IMR-90 (cell line): ENCODE data around the gene SYNE1. TPM values are rescaled to one million over a fixed set of nuclear protein-coding genes. Genes with fewer than 3 reads are reported as not detected.

Experiments used
- ATAC-seq: fragments of 200-7000 bp; cut with Tn5 transposase; 2 replicates; pipeline ENCODE4 v1.9.1; 2020; ENCODE audit warnings: low read depth, mild to moderate bottlenecking, moderate library complexity
- BruUV-seq: library from RNA; stranded (reverse); fragments of 400-500 nt; replicated peaks from 2 replicates; lab custom pipeline; 2021; lab: Mats Ljungman, UMichigan
- CTCF ChIA-PET: fragments of 300-600 bp; formaldehyde crosslinking; extraction: SDS; loops from one replicate; lab custom pipeline; 2021; ENCODE audit warnings: antibody characterized with exemption; lab: Yijun Ruan, JAX
- POLR2A ChIA-PET: fragments of 300-600 bp; sonication (Branson Sonifier 250); formaldehyde crosslinking; loops from one replicate; lab custom pipeline; 2022; ENCODE audit warnings: antibody characterized with exemption; ENCODE audit not compliant: unreplicated experiment; lab: Charles Lee
- DNase-seq: peaks from one replicate; pipeline ENCODE4 v3.0.0; 2013
- H2AFZ ChIP-seq: replicated peaks from 2 replicates; pipeline ENCODE3; 2013; ENCODE audit warnings: low read length, mild to moderate bottlenecking; ENCODE audit not compliant: poor library complexity
- H2AK5ac ChIP-seq: 2 replicates; pipeline ENCODE4 v1.6.1; 2013; ENCODE audit warnings: low read depth, low read length, inconsistent platforms
- H2AK9ac ChIP-seq: replicated peaks from 2 replicates; pipeline ENCODE3; 2013; ENCODE audit warnings: mild to moderate bottlenecking, low read depth, low read length, moderate library complexity; ENCODE audit not compliant: poor library complexity
- H2BK120ac ChIP-seq: 2 replicates; pipeline ENCODE4 v1.6.1; 2013; ENCODE audit warnings: low read depth, low read length, inconsistent platforms
- H2BK15ac ChIP-seq: 3 replicates; pipeline ENCODE4 v1.6.1; 2013; ENCODE audit warnings: low read depth, low read length, inconsistent platforms
- H2BK20ac ChIP-seq: 2 replicates; pipeline ENCODE4 v1.6.1; 2013; ENCODE audit warnings: low read depth, mild to moderate bottlenecking, inconsistent platforms, low read length, moderate library complexity
- H2BK5ac ChIP-seq: 2 replicates; pipeline ENCODE4 v1.6.1; 2013; ENCODE audit warnings: mild to moderate bottlenecking, low read depth, low read length, inconsistent platforms; ENCODE audit not compliant: poor library complexity, severe bottlenecking
- H3K14ac ChIP-seq: replicated peaks from 2 replicates; pipeline ENCODE4 v1.6.1; 2013; ENCODE audit warnings: low read depth, low read length, inconsistent platforms
- H3K18ac ChIP-seq: 2 replicates; pipeline ENCODE4 v1.6.1; 2013; ENCODE audit warnings: low read depth, low read length, control low read depth
- H3K23ac ChIP-seq: 2 replicates; pipeline ENCODE4 v1.6.1; 2013; ENCODE audit warnings: low read depth, low read length, inconsistent platforms
- H3K27ac ChIP-seq: 2 replicates; pipeline ENCODE4 v1.5.1; 2013; ENCODE audit warnings: mild to moderate bottlenecking, control low read depth, low read length; ENCODE audit not compliant: insufficient read depth
- H3K27me3 ChIP-seq: 2 replicates; pipeline ENCODE4 v1.6.1; 2013; ENCODE audit warnings: low read length; ENCODE audit not compliant: control insufficient read depth, insufficient read depth
- H3K36me3 ChIP-seq: 2 replicates; pipeline ENCODE4 v1.6.1; 2013; ENCODE audit warnings: low read length, mixed read lengths; ENCODE audit not compliant: control insufficient read depth, insufficient read depth
- H3K4ac ChIP-seq: 2 replicates; pipeline ENCODE4 v1.6.1; 2013; ENCODE audit warnings: low read depth, low read length, inconsistent platforms
- H3K4me1 ChIP-seq: 2 replicates; pipeline ENCODE4 v1.6.1; 2013; ENCODE audit warnings: low read length, mixed read lengths; ENCODE audit not compliant: control insufficient read depth, insufficient read depth
- H3K4me2 ChIP-seq: 2 replicates; pipeline ENCODE4 v1.6.1; 2013; ENCODE audit warnings: low read depth, mild to moderate bottlenecking, control low read depth, low read length, moderate library complexity
- H3K4me3 ChIP-seq: 2 replicates; pipeline ENCODE4 v1.5.1; 2013; ENCODE audit warnings: low read depth, mild to moderate bottlenecking, control low read depth, low read length, moderate library complexity; ENCODE audit not compliant: insufficient read depth
- H3K56ac ChIP-seq: 2 replicates; pipeline ENCODE4 v1.6.1; 2013; ENCODE audit warnings: low read length, inconsistent platforms; ENCODE audit not compliant: insufficient read depth; ENCODE audit errors: extremely low read depth
- H3K79me1 ChIP-seq, 2 experiments: 2 replicates each; pipeline ENCODE4 v1.6.1; 2013; ENCODE audit warnings: low read length in 2 of 2, inconsistent platforms in 1 of 2, low read depth in 1 of 2
- H3K9ac ChIP-seq: 2 replicates; pipeline ENCODE4 v1.6.1; 2013; ENCODE audit warnings: low read depth, low read length, control low read depth
- H3K9me1 ChIP-seq: 2 replicates; pipeline ENCODE4 v1.6.1; 2013; ENCODE audit warnings: low read length, inconsistent platforms; ENCODE audit not compliant: insufficient read depth
- H3K9me3 ChIP-seq: 2 replicates; pipeline ENCODE4 v1.6.1; 2013; ENCODE audit warnings: low read length; ENCODE audit not compliant: control insufficient read depth, insufficient read depth
- H4K20me1 ChIP-seq: 2 replicates; pipeline ENCODE4 v1.6.1; 2013; ENCODE audit warnings: low read length, inconsistent platforms; ENCODE audit not compliant: insufficient read depth
- H4K5ac ChIP-seq: 2 replicates; pipeline ENCODE4 v1.6.1; 2013; ENCODE audit warnings: mild to moderate bottlenecking, low read depth, low read length, control low read depth
- H4K8ac ChIP-seq, 2 experiments: 2 replicates each; pipeline ENCODE4 v1.6.1; 2013; ENCODE audit warnings: low read depth in 2 of 2, low read length in 2 of 2, control low read depth in 1 of 2, inconsistent platforms in 1 of 2
- H4K91ac ChIP-seq: 2 replicates; pipeline ENCODE4 v1.6.1; 2013; ENCODE audit warnings: low read depth, low read length, inconsistent platforms; ENCODE audit not compliant: insufficient read depth
- BHLHE40 ChIP-seq: fragments of 150-350 bp; IDR thresholded peaks from 2 replicates; pipeline ENCODE4 v1.6.1; 2016; ENCODE audit warnings: mild to moderate bottlenecking, low read depth, low read length
- CEBPB ChIP-seq: IDR thresholded peaks from 2 replicates; pipeline ENCODE4 v1.6.1; 2012; ENCODE audit warnings: low read depth, low read length, improper control_type of control experiment
- CHD1 ChIP-seq: IDR thresholded peaks from 2 replicates; pipeline ENCODE4 v1.6.1; 2012; ENCODE audit warnings: low read depth, low read length, improper control_type of control experiment
- CTCF ChIP-seq: conservative IDR thresholded peaks from 2 replicates; pipeline ENCODE4 v1.5.1; 2012; ENCODE audit warnings: mild to moderate bottlenecking, low read depth, low read length, improper control_type of control experiment
- FOS ChIP-seq: fragments of 150-350 bp; IDR thresholded peaks from 2 replicates; pipeline ENCODE4 v1.6.1; 2016; ENCODE audit warnings: low read depth, low read length
- MAFK ChIP-seq: IDR thresholded peaks from 2 replicates; pipeline ENCODE4 v1.6.1; 2012; ENCODE audit warnings: low read depth, low read length, improper control_type of control experiment
- MAZ ChIP-seq: IDR thresholded peaks from 2 replicates; pipeline ENCODE4 v1.6.1; 2012; ENCODE audit warnings: low read depth, mild to moderate bottlenecking, low read length, improper control_type of control experiment, moderate library complexity, borderline replicate concordance
- MXI1 ChIP-seq: IDR thresholded peaks from 2 replicates; pipeline ENCODE4 v1.6.1; 2012; ENCODE audit warnings: low read depth, mild to moderate bottlenecking, low read length, moderate library complexity, borderline replicate concordance
- NFE2L2 ChIP-seq: fragments of 150-350 bp; IDR thresholded peaks from 2 replicates; pipeline ENCODE4 v1.6.1; 2016; ENCODE audit warnings: low read depth, mild to moderate bottlenecking, low read length
- POLR2A ChIP-seq: IDR thresholded peaks from 2 replicates; pipeline ENCODE4 v1.6.1; 2012; ENCODE audit warnings: mild to moderate bottlenecking, low read depth, low read length
- RAD21 ChIP-seq: IDR thresholded peaks from 2 replicates; pipeline ENCODE4 v1.6.1; 2012; ENCODE audit warnings: low read length, improper control_type of control experiment
- RCOR1 ChIP-seq: IDR thresholded peaks from 2 replicates; pipeline ENCODE4 v1.6.1; 2012; ENCODE audit warnings: mild to moderate bottlenecking, low read length, improper control_type of control experiment; ENCODE audit not compliant: insufficient replicate concordance
- RFX5 ChIP-seq: IDR thresholded peaks from 2 replicates; pipeline ENCODE4 v1.8.0; 2012; ENCODE audit warnings: low read depth, mild to moderate bottlenecking, low read length, moderate library complexity
- SMC3 ChIP-seq: fragments of 150-350 bp; IDR thresholded peaks from 2 replicates; pipeline ENCODE4 v1.6.1; 2016; ENCODE audit warnings: low read depth, mild to moderate bottlenecking, antibody characterized with exemption, low read length, moderate library complexity
- USF2 ChIP-seq: fragments of 150-350 bp; IDR thresholded peaks from 2 replicates; pipeline ENCODE4 v1.6.1; 2017; ENCODE audit warnings: mild to moderate bottlenecking, antibody characterized with exemption, low read length, low read depth
- WGBS, 2 experiments: methylation state at CpG; one replicate each; pipeline versions ENCODE4 v1.1.5 to v1.1.7; 2013; ENCODE audit warnings: missing lambda C conversion rate in 2 of 2; ENCODE audit not compliant: insufficient read length in 1 of 2; ENCODE audit errors: extremely low coverage in 2 of 2; 5-methylcytosine and 5-hydroxymethylcytosine counted together
- dilution Hi-C: fragments of 300-500 bp; cut with HindIII; formaldehyde crosslinking; loops from one replicate; pipeline ENCODE4 v1.14.3; 2018; ENCODE audit warnings: low sequenced_read_pairs; ENCODE audit not compliant: unreplicated experiment
- in situ Hi-C: fragments of 300-500 bp; cut with MboI; formaldehyde crosslinking; loops from 3 replicates; pipeline ENCODE4 v1.14.3; 2019; ENCODE audit warnings: low sequenced_read_pairs, inconsistent platforms, mixed read lengths
- intact Hi-C: fragments of 100-400 bp; cut with micrococcal nuclease; formaldehyde crosslinking; loops from 2 replicates; pipeline ENCODE4 v1.10.0; 2022
- polyA plus RNA-seq, 3 experiments: library from polyadenylated mRNA; depleted of rRNA; stranded (reverse); fragments of >200 nt; gene quantifications; 2 replicates each; pipeline ENCODE4 v1.2.3, GENCODE V29; 2012; ENCODE audit warnings: low replicate concordance in 1 of 3
- total RNA-seq: library from RNA; depleted of rRNA; stranded (reverse); fragments of >200 nt; gene quantifications from 2 replicates; pipeline ENCODE4 v1.2.3, GENCODE V29; 2012

SYNE1 gene
- total and polyA plus RNA-seq, 2 of the 4 experiments (the other 2 are of a cell fraction): 34.1 to 159 TPM

GRCh38 chr6:152129691-152130151 lies 507.4 kb downstream of the SYNE1 start:
- Histone ChIP-seq H3K4me1 (peaks cover 8% of the 10 kb centered on the region), H3K79me1 (peaks cover 0 to 6% of the 10 kb centered on the region in 2 experiments; a peak in 1 of 4 replicates), H3K9me1 (peaks cover 6% of the 10 kb centered on the region; the same call in 1 of the 2 replicates), H2AK5ac (peak overlapping the region; percentile 31; the same call in 1 of the 2 replicates), H4K91ac (no peak overlapping the region), H3K27me3 (no peaks in the 10 kb centered on the region), H3K4me3 (peak overlapping the region; percentile 25; the same call in 1 of the 2 replicates), H3K4ac (peak overlapping the region; percentile 54; the same call in 1 of the 2 replicates), H3K18ac (peak overlapping the region; percentile 39; the same call in 1 of the 2 replicates), H3K14ac (peak overlapping the region; percentile 82), H2BK120ac (peak overlapping the region; percentile 25), H3K27ac (peak overlapping the region; percentile 98), H4K20me1 (no peaks in the 10 kb centered on the region), H2BK5ac (peak overlapping the region; percentile 67), H3K23ac (0 out of 2 replicates have a peak overlapping the region, but pooled peaks have one; percentile 38), H2AFZ (peak overlapping the region; percentile 79), H2BK20ac (peak overlapping the region; percentile 33; the same call in 1 of the 2 replicates), H3K9ac (peak overlapping the region; percentile 60; the same call in 1 of the 2 replicates), H3K9me3 (no peaks in the 10 kb centered on the region), H4K8ac (peak overlapping the region in 1 of 2 experiments; percentile 58; a peak in 1 of 4 replicates), H2AK9ac (peak overlapping the region; percentile 58), H2BK15ac (no peak overlapping the region), H4K5ac (peak overlapping the region; percentile 33; the same call in 1 of the 2 replicates), H3K4me2 (peak overlapping the region; percentile 57), H3K36me3 (peaks cover 25% of the 10 kb centered on the region), H3K56ac (no peak overlapping the region)
- dilution Hi-C loops: no loop called here
- ChIA-PET CTCF (interaction anchor here (1.0 kb wide), 1 partner anchor 365 kb away, joined by 3 read pairs; no protein-coding TSS in a partner anchor), POLR2A (no interaction called here)
- DNase-seq (peak; percentile 60), ATAC-seq (peak; percentile 91)
- in situ Hi-C loops: loop anchor here (25.0 kb wide), 1 partner anchor 692 kb away; no protein-coding TSS in a partner anchor
- intact Hi-C loops: loop anchor here (2.0 to 10.0 kb wide), 3 partner anchors 139 to 685 kb away; no protein-coding TSS in a partner anchor
- no CpG with 5 or more reads among the region's 9 CpGs for WGBS, 2 experiments
- no TSS peak for BruUV-seq
- TF ChIP-seq MXI1: no peak
- TF ChIP-seq CHD1: no peak
- no peak for TF ChIP-seq USF2
- TF ChIP-seq BHLHE40: no peak
- TF ChIP-seq MAZ: no peak
- no peak for TF ChIP-seq CTCF
- no peak for TF ChIP-seq MAFK
- no peak for TF ChIP-seq RFX5
- no peak for TF ChIP-seq POLR2A
- TF ChIP-seq FOS: no peak
- no peak for TF ChIP-seq NFE2L2
- TF ChIP-seq RCOR1: no peak
- TF ChIP-seq RAD21: no peak
- TF ChIP-seq SMC3: no peak
- TF ChIP-seq CEBPB: no peak
